ENCODE results near the gene TMEM221.

DNA sequence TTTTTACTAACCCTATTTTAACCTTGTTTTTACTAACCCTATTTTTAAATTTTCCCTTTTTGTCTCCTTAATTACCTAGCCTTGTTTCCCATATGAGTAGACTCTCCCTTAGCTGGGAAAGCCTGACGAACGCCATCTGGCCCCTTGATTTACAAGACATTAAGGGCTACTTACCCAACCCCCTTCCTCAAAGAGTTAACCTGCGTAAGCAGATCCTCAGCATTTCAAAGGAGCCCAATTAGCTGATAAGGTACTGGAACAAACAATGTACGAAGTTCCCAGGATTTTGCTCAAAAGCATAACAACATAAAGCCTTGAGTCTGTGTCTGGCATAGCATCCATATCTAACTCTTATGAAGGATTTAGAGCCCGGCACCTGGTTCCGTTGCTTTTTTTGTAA lies 33.3 kb downstream of the TMEM221 start:
- no peak for TF ChIP-seq ZFP3 (CRISPR knock-in tag; IDR thresholded peaks at IDR 0.05)
- TF ChIP-seq GLIS3 (CRISPR knock-in tag; IDR thresholded peaks at IDR 0.05) = no peak
- TF ChIP-seq, protein P1, sequence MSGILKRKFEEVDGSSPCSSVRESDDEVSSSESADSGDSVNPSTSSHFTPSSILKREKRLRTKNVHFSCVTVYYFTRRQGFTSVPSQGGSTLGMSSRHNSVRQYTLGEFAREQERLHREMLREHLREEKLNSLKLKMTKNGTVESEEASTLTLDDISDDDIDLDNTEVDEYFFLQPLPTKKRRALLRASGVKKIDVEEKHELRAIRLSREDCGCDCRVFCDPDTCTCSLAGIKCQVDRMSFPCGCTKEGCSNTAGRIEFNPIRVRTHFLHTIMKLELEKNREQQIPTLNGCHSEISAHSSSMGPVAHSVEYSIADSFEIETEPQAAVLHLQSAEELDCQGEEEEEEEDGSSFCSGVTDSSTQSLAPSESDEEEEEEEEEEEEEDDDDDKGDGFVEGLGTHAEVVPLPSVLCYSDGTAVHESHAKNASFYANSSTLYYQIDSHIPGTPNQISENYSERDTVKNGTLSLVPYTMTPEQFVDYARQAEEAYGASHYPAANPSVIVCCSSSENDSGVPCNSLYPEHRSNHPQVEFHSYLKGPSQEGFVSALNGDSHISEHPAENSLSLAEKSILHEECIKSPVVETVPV (CRISPR knock-in tag; IDR thresholded peaks at IDR 0.05) = no peak
- TF ChIP-seq, protein P2, sequence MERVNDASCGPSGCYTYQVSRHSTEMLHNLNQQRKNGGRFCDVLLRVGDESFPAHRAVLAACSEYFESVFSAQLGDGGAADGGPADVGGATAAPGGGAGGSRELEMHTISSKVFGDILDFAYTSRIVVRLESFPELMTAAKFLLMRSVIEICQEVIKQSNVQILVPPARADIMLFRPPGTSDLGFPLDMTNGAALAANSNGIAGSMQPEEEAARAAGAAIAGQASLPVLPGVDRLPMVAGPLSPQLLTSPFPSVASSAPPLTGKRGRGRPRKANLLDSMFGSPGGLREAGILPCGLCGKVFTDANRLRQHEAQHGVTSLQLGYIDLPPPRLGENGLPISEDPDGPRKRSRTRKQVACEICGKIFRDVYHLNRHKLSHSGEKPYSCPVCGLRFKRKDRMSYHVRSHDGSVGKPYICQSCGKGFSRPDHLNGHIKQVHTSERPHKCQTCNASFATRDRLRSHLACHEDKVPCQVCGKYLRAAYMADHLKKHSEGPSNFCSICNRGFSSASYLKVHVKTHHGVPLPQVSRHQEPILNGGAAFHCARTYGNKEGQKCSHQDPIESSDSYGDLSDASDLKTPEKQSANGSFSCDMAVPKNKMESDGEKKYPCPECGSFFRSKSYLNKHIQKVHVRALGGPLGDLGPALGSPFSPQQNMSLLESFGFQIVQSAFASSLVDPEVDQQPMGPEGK (CRISPR knock-in tag; IDR thresholded peaks at IDR 0.05; ENCODE audit: borderline replicate concordance) = no peak
- no peak for TF ChIP-seq CSDC2 (CRISPR knock-in tag; IDR thresholded peaks at IDR 0.05)
- no peak for TF ChIP-seq ZNF70 (CRISPR knock-in tag; IDR thresholded peaks at IDR 0.05)
- TF ChIP-seq BACH2 (CRISPR knock-in tag; IDR thresholded peaks at IDR 0.05; ENCODE audit: borderline replicate concordance) = no peak
- no peak for TF ChIP-seq ZNF565 (CRISPR knock-in tag; conservative IDR thresholded peaks at IDR 0.05; ENCODE audit: low read depth)
- TF ChIP-seq ISL1 (CRISPR knock-in tag; IDR thresholded peaks at IDR 0.05) = no peak
- no peak for TF ChIP-seq ZFP30 (CRISPR knock-in tag; IDR thresholded peaks at IDR 0.05)
- TF ChIP-seq TOX (CRISPR knock-in tag; IDR thresholded peaks at IDR 0.05; ENCODE audit: borderline replicate concordance) = no peak
- TF ChIP-seq RARB (CRISPR knock-in tag; IDR thresholded peaks at IDR 0.05) = no peak
- TF ChIP-seq ZNF8 (CRISPR knock-in tag; IDR thresholded peaks at IDR 0.05) = no peak

Measured in SK-N-SH treated with all-trans-retinoic acid at 6 μM for 48 hours (cell line).